Osteocyte (in vitro differentiated cells): Measurements from ENCODE around the gene GCC1. TPM values are rescaled to one million over a fixed set of nuclear protein-coding genes. Genes with fewer than 3 reads are reported as not detected.

Experiments used
- DNase-seq: peaks from one replicate; pipeline ENCODE4 v3.0.0; 2021; ENCODE audit warnings: mixed read lengths; ENCODE audit not compliant: unreplicated experiment; ENCODE audit errors: extremely low spot score
- H3K27ac Mint-ChIP-seq: one replicate; pipeline ENCODE4 v1.8.0; 2021; ENCODE audit warnings: mild to moderate bottlenecking, mixed read lengths; ENCODE audit not compliant: unreplicated experiment
- H3K27me3 Mint-ChIP-seq: one replicate; pipeline ENCODE4 v1.8.0; 2021; ENCODE audit warnings: mixed read lengths; ENCODE audit not compliant: unreplicated experiment
- H3K36me3 Mint-ChIP-seq: one replicate; pipeline ENCODE4 v1.8.0; 2021; ENCODE audit warnings: mixed read lengths; ENCODE audit not compliant: unreplicated experiment
- H3K4me1 Mint-ChIP-seq: one replicate; pipeline ENCODE4 v1.8.0; 2021; ENCODE audit warnings: mixed read lengths; ENCODE audit not compliant: unreplicated experiment
- H3K4me3 Mint-ChIP-seq: one replicate; pipeline ENCODE4 v1.8.0; 2021; ENCODE audit warnings: mild to moderate bottlenecking, moderate library complexity, mixed read lengths; ENCODE audit not compliant: unreplicated experiment
- H3K9me3 Mint-ChIP-seq: one replicate; pipeline ENCODE4 v1.8.0; 2021; ENCODE audit warnings: mixed read lengths; ENCODE audit not compliant: unreplicated experiment
- CTCF ChIP-seq: fragments of 200-600 bp; sonication (generic); IDR thresholded peaks from 2 replicates; pipeline ENCODE4 v1.5.0; 2021; ENCODE audit warnings: antibody characterized with exemption, mild to moderate bottlenecking, moderate library complexity
- total RNA-seq: library from RNA; stranded (reverse); gene quantifications from 2 replicates; pipeline ENCODE4 v1.2.1, GENCODE V29; 2021

Gene GCC1
- total RNA-seq, 1 donor from 2014 or later: 20.7 TPM

DNA sequence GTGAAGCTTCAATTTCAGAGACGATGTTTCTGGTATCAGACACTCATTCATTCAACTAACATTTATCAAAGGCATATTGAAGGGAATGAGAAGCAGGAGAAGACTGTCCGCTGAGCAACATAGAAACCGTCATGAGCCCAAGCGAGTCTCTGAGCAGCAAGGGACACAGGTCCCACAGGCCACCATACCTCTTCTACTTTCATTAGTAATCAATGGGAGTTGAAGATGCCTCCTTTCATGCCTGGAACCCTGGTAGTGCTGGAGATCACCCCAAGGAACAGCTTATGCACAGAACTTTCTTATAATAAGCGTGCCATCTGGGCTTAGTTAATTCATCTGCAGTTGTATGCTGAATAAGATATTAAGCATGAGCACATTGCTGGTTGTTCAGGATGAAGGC, 31.3 kb upstream of the GCC1 start:
- Mint-ChIP-seq H3K27ac (no peak overlapping the region), H3K27me3 (peaks cover 71% of the 10 kb centered on the region), H3K9me3 (no peaks in the 10 kb centered on the region), H3K4me1 (peaks cover 10% of the 10 kb centered on the region), H3K36me3 (no peaks in the 10 kb centered on the region), H3K4me3 (no peak overlapping the region)
- no peak for TF ChIP-seq CTCF
- no peak for DNase-seq

GRCh38 chr7:127612263-127612662, 26.9 kb upstream of the GCC1 start:
- Mint-ChIP-seq H3K4me1 (no peaks in the 10 kb centered on the region), H3K36me3 (no peaks in the 10 kb centered on the region), H3K4me3 (no peak overlapping the region), H3K27me3 (peaks cover 30% of the 10 kb centered on the region), H3K9me3 (no peaks in the 10 kb centered on the region), H3K27ac (no peak overlapping the region)
- DNase-seq: no peak
- TF ChIP-seq CTCF: no peak

DNA sequence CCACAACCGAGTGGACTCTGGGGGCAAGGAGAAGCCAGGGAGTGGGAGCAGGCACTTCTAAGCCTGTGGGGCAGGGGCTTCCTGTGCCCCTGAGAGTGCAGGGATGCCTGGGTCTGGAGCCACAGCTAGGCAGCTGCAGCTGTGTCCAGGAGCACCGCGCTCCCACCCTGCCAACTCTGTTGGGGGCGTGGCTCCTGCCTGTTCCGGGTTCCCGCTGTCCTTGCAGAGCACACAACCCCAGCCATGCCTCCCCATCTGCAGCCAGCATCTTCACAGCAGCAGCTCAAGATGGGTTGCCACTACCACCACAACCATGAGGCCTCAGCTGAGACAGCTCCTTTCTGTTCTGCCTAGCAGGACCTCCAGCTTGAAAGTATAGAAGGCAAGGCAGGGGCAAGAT, 23.9 kb upstream of the GCC1 start:
- Mint-ChIP-seq H3K9me3 (peaks cover 2% of the 10 kb centered on the region), H3K36me3 (no peaks in the 10 kb centered on the region), H3K27ac (no peak overlapping the region), H3K4me1 (no peaks in the 10 kb centered on the region), H3K27me3 (peaks cover 10% of the 10 kb centered on the region), H3K4me3 (no peak overlapping the region)
- DNase-seq: no peak
- TF ChIP-seq CTCF: no peak

GRCh38 chr7:127608446-127608845, 23.1 kb upstream of the GCC1 start:
- Mint-ChIP-seq H3K9me3 (peaks cover 7% of the 10 kb centered on the region), H3K4me1 (no peaks in the 10 kb centered on the region), H3K4me3 (no peak overlapping the region), H3K27me3 (peaks cover 5% of the 10 kb centered on the region), H3K36me3 (no peaks in the 10 kb centered on the region), H3K27ac (no peak overlapping the region)
- no peak for TF ChIP-seq CTCF
- no peak for DNase-seq

GRCh38 chr7:127600885-127601284, 15.5 kb upstream of the GCC1 start:
- no peak overlapping the region for H3K4me3 Mint-ChIP-seq
- peaks cover 7% of the 10 kb centered on the region for H3K9me3 Mint-ChIP-seq
- H3K27me3 Mint-ChIP-seq: peaks cover 18% of the 10 kb centered on the region
- no peak for DNase-seq
- H3K36me3 Mint-ChIP-seq: no peaks in the 10 kb centered on the region
- no peak overlapping the region for H3K27ac Mint-ChIP-seq
- no peaks in the 10 kb centered on the region for H3K4me1 Mint-ChIP-seq
- no peak for TF ChIP-seq CTCF
